BJ (cell line): ENCODE results near the gene KRTAP21-2. TPM values are rescaled to one million over a fixed set of nuclear protein-coding genes. Genes with fewer than 3 reads are reported as not detected.
"Not testable (repeated sequence)": the region's sequence is repeated elsewhere in the genome, so short reads cannot be mapped to it uniquely, and the experiment has no call there.

Experiments
- CTCF ChIA-PET: fragments of 350-600 bp; formaldehyde crosslinking; extraction: SDS; loops from one replicate; lab custom pipeline; 2021; ENCODE audit warnings: antibody characterized with exemption, inconsistent platforms; lab: Yijun Ruan, JAX
- POLR2A ChIA-PET: fragments of 300-600 bp; sonication (Branson Sonifier 250); formaldehyde crosslinking; extraction: SDS; loops from one replicate; lab custom pipeline; 2021; ENCODE audit warnings: antibody characterized with exemption; lab: Charles Lee
- DNase-seq: peaks from one replicate; pipeline ENCODE4 v3.0.0-alpha.2; 2011; ENCODE audit warnings: low read depth
- H3K27me3 ChIP-seq: 2 replicates; pipeline ENCODE4 v1.6.0; 2011; ENCODE audit warnings: low read length; ENCODE audit not compliant: control insufficient read depth, insufficient read depth
- H3K36me3 ChIP-seq: 2 replicates; pipeline ENCODE4 v1.5.1; 2011; ENCODE audit warnings: low read length; ENCODE audit not compliant: control insufficient read depth, insufficient read depth
- H3K4me3 ChIP-seq: 2 replicates; pipeline ENCODE4 v1.5.1; 2011; ENCODE audit warnings: low read depth, mild to moderate bottlenecking, control low read depth, low read length
- polyA plus RNA-seq: library from polyadenylated mRNA; depleted of rRNA; stranded (reverse); fragments of >200 nt; gene quantifications from 2 replicates; pipeline ENCODE4 v1.2.3, GENCODE V29; 2011
- TF ChIP-seq, protein P1 (sequence below): IDR thresholded peaks from 2 replicates; pipeline ENCODE4 v1.5.1; 2011; ENCODE audit warnings: low read depth, mild to moderate bottlenecking, control low read depth, inconsistent platforms, low read length, moderate library complexity; ENCODE audit not compliant: insufficient read depth

KRTAP21-2 gene
- polyA plus RNA-seq, 1 experiment: not detected

DNA sequence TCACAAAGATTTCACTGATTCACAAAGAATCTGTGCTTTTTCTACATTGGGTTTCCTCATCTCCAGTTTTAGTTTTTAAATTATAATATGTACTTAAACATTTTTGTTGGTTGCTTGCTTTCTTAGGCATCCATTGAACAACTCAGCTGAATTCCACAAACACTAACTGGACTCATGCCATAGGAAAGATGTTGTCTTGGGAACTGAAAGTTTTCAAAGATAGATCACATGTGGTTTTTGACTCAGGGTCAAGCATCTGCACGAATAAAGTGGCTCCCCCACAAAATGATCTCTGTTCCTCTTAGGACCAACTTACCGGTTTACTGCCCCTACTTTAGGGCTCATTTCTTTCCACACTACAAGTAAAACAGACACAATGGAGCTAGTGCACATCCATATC lies 11.2 kb upstream of the KRTAP21-2 start:
- POLR2A ChIA-PET: no interaction called here
- H3K36me3 ChIP-seq: no peaks in the 10 kb centered on the region
- CTCF ChIA-PET: no interaction called here
- TF ChIP-seq, protein P1, sequence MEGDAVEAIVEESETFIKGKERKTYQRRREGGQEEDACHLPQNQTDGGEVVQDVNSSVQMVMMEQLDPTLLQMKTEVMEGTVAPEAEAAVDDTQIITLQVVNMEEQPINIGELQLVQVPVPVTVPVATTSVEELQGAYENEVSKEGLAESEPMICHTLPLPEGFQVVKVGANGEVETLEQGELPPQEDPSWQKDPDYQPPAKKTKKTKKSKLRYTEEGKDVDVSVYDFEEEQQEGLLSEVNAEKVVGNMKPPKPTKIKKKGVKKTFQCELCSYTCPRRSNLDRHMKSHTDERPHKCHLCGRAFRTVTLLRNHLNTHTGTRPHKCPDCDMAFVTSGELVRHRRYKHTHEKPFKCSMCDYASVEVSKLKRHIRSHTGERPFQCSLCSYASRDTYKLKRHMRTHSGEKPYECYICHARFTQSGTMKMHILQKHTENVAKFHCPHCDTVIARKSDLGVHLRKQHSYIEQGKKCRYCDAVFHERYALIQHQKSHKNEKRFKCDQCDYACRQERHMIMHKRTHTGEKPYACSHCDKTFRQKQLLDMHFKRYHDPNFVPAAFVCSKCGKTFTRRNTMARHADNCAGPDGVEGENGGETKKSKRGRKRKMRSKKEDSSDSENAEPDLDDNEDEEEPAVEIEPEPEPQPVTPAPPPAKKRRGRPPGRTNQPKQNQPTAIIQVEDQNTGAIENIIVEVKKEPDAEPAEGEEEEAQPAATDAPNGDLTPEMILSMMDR: no peak
- no peak overlapping the region for H3K4me3 ChIP-seq
- no peak for DNase-seq
- H3K27me3 ChIP-seq: no peaks in the 10 kb centered on the region

DNA sequence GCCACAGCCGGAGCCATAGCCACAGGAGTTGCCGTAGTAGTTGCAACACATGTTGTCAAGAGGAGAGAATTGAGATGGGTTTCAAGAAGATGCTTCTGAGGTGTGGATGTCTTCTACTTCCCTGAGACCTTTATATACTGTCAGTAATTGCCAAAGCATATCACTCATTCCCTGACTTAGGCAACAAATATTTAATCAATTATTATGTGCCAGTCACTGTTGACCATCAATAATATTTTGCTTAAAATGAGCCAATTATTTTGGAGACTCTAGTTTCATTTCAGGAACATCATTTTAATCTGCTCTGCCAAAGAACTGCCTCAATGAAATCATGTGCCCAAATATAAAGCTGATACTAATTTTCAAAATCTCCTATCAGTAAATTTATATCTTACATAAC lies 8.3 kb upstream of the KRTAP21-2 start, which contains the start of gene KRTAP21-1:
Gene KRTAP21-1 (minus strand): TSS at position 101 of the 400 bp plus-strand sequence. CDS start 50 bp downstream, at position 51.
- DNase-seq, H3K27me3 ChIP-seq, H3K4me3 ChIP-seq, CTCF ChIA-PET, POLR2A ChIA-PET, H3K36me3 ChIP-seq: not testable (repeated sequence)

DNA sequence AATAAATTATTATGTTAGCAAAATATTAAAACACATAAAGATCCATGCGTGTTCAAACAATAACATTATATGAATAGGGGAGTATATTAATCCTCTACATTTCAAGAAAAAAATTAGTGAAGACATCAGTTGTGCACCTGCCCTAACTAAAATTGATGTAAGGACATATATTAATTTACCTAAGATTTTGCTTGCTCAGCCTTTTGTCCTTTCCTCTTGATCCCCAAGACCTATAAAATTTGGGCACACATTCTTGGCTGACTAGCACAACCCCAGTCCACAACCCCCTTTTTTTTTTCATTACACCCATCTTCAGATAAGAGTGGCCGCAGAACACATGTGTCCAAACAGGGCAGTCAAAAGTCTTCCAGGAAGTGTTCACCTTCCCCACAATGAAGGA lies 6.6 kb downstream of the KRTAP21-2 start:
- CTCF ChIA-PET: no interaction called here
- TF ChIP-seq, protein P1: no peak
- DNase-seq: no peak
- H3K36me3 ChIP-seq: no peaks in the 10 kb centered on the region
- no peak overlapping the region for H3K4me3 ChIP-seq
- H3K27me3 ChIP-seq: no peaks in the 10 kb centered on the region
- POLR2A ChIA-PET: no interaction called here

DNA sequence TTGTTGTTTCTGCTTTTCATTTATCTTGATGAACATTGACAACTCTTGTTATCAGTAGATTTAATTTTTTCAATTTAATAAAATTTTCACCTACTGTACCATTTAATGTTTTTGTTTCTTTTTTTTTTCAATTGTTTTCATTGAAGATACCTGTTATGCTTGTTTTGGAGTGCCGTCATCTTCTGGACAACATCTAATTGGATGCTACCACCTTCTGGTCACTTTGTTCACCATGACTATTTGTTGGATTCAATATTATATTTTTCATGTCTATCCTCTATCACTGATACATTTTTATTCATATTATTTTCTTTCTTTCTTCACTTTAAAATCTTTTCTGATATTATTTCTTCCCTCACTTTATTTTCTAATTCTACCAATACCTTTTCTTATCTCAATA lies 14.0 kb downstream of the KRTAP21-2 start:
- no peaks in the 10 kb centered on the region for H3K36me3 ChIP-seq
- TF ChIP-seq, protein P1: no peak
- H3K27me3 ChIP-seq: no peaks in the 10 kb centered on the region
- CTCF ChIA-PET: no interaction called here
- H3K4me3 ChIP-seq: no peak overlapping the region
- no peak for DNase-seq
- POLR2A ChIA-PET: no interaction called here

DNA sequence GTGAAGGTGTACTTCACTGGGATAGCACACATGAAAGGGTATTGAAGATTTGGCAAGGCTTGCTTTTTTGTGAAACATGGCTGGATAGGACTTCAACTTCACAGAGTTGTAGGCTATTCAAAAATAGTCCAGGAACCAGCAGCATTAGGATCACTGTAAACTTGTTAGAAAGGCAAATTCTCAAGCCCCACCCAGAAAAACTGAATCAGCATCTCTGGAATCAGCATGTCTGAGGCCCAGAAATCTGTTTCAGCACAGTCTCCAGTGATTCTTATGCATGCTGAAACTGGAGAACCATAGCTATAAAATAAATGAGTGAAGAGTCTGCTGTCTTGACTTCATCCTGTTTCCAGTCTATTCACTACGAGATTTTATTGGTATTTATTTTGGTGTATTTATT lies 20.3 kb downstream of the KRTAP21-2 start:
- H3K27me3 ChIP-seq: no peaks in the 10 kb centered on the region
- no peak overlapping the region for H3K4me3 ChIP-seq
- POLR2A ChIA-PET: no interaction called here
- DNase-seq: no peak
- TF ChIP-seq, protein P1: no peak
- H3K36me3 ChIP-seq: no peaks in the 10 kb centered on the region
- CTCF ChIA-PET: no interaction called here

DNA sequence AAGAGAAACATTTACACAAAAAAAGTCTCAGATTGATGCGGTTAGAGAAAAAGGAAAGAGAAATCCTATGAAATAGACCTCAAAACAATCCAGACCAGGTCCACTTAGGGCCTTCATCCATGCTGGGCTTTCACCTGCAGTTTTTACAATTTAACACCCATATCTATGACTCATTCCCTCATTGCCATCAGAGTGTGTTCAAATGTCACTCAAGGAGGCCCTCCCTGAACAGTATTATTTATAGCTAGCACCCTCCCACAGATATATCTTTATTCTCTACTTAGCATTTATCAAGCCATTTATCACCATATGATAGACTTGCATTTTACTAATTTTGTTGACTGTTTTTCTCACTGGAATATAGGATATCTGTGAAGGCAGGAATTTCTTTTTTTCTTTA lies 27.7 kb downstream of the KRTAP21-2 start:
- no peaks in the 10 kb centered on the region for H3K27me3 ChIP-seq
- TF ChIP-seq, protein P1: no peak

More for the DNA sequence above, 27.7 kb downstream of the KRTAP21-2 start:
- ChIA-PET CTCF (no interaction called here), POLR2A (no interaction called here)
- Histone ChIP-seq H3K4me3 (no peak overlapping the region), H3K36me3 (no peaks in the 10 kb centered on the region)
- DNase-seq: no peak
